Right lobe of liver (tissue), 4 donors: ENCODE measurements around the gene FGF14.

Source experiments
- CTCF ChIP-seq, 4 donors: fragments of 200-600 bp in 3 of 4; fragments of 450-650 bp in 1 of 4; IDR thresholded peaks; one replicate each; pipeline versions ENCODE4 v1.5.1 to v1.8.0; 2016 to 2022; ENCODE audit warnings: antibody characterized with exemption in 4 of 4, mild to moderate bottlenecking in 2 of 4
- POLR2A ChIP-seq: fragments of 450-650 bp; IDR thresholded peaks from one replicate; pipeline ENCODE4 v1.6.1; 2017; ENCODE audit warnings: antibody characterized with exemption, mild to moderate bottlenecking
- donor health status: DM: no; HTN: no; CAD: no.
- donor health status: DM: no; HTN: no; CAD: no.
- donor health status: DM: no; HTN: yes; CAD: no.

DNA sequence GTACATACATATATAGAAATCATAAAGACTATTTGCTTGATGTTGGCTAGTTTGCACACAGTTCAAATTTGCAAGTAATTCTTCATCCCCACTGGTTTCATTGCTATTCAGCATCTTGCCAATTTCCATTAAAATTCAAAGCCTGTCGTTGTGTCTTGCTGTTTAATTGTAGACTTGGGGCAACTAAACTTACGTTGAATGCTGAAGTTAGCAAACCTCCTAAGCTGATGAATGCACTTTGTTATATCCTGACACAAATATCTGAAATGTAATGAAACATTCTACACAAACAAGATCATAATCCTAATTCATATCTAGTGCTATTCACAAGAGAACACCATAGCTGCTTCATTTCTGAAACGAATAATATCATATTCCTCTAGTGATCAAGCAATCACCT lies 568.2 kb downstream of the FGF14 start:
- TF ChIP-seq POLR2A (no peak), CTCF (IDR thresholded peaks at IDR 0.05) (no peak)
